IPS-18c (cell line): ENCODE measurements around the gene RAB18.
"Not testable (repeated sequence)": the region's sequence is repeated elsewhere in the genome, so short reads cannot be mapped to it uniquely, and the experiment has no call there.

Source experiments
- H3K4me3 ChIP-seq: 2 replicates; pipeline ENCODE4 v1.7.0; 2013; ENCODE audit warnings: low read depth, mild to moderate bottlenecking, low read length, moderate library complexity; ENCODE audit not compliant: insufficient read depth
- H3K9me3 ChIP-seq: one replicate; pipeline ENCODE4 v1.6.1; 2013; ENCODE audit warnings: mild to moderate bottlenecking, low read length, moderate library complexity; ENCODE audit not compliant: control insufficient read depth, insufficient read depth

Gene RAB18

GRCh38 chr10:27504007-27504807 lies at the start of gene RAB18:
Gene RAB18, plus strand, starts transcription at chr10:27504304. Its CDS starts 66 bp downstream, at chr10:27504370.
- no peaks in the 10 kb centered on the region for H3K9me3 ChIP-seq

GRCh38 chr10:27454837-27455236 lies 49.3 kb upstream of the RAB18 start:
- no peak overlapping the region for H3K4me3 ChIP-seq

More at GRCh38 chr10:27504007-27504807, at the start of gene RAB18:
- H3K4me3 ChIP-seq: peak within 1 kb of the TSS; percentile 88

DNA sequence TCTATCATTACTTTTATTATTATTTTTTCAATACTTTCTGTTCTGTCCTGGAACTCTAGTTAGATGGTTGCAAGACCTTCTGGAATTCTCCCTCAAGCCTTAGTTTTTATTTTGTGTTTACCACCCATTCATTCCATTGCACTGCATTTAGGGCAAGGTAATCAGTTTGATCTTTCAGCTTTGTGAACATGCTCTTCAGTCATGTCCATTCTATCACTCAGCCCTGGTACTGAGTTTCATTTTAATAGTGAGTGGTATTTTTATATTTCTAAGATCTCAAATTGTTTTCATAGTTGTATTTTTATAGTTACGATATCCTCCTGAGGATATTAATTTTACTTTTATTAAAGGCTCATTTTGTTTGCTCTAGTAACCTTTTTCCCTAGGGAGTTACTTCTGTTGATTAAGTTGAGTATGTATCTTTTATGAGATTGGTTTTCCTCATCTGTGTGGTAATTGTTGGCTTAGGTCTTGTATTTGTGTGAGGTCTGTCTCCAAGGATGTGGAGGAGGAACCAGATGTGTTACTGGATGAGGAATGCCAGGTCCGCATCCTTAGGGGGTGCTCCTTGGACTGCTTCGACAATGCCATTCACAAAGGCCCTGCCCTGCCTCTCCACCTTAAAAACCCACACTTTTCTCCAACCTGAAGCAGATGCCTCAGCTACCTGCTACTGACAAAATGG lies 46.7 kb upstream of the RAB18 start:
- Histone ChIP-seq H3K9me3 (no peaks in the 10 kb centered on the region), H3K4me3 (no peak overlapping the region)

More at GRCh38 chr10:27454837-27455236, 49.3 kb upstream of the RAB18 start:
- H3K9me3 ChIP-seq: no peaks in the 10 kb centered on the region

DNA sequence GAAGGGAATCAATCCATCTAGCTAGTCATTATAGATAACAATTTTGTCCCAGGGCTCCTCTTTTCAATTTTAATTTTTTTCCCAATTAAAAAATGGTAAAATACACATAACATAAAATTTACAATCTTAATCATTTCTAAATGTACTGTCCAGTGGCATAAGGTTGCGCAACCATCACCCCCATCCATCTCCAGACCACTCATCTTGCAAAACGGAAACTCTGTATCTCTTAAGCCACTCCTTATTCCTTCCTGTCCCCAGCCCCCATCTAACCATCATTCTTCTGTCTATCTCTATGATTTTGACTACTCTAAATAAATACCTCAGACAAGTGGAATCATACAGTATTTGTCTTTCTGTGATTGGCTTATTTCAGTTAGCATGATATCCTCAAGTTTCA lies 46.1 kb upstream of the RAB18 start:
- Histone ChIP-seq H3K9me3 (no peaks in the 10 kb centered on the region), H3K4me3 (no peak overlapping the region)

DNA sequence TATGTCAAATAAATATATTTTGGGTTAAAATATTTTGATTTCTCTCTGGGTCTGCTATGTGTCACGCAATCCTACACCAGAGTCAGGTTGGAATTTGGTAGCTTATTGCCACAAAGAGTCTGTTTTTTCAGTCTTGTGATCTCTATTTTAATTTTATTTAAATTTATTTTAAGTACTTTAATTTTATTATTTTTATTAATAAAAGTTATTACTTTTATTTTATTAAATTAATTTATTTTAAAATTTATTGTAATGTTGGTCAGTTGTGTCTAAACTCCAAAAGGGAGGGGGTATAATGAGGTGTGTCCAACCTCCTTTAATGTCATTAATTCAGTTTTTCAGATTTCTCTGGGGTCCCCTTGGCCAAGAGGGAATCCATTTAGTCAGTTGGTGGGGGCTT lies 42.8 kb upstream of the RAB18 start:
- Histone ChIP-seq H3K4me3 (no peak overlapping the region), H3K9me3 (no peaks in the 10 kb centered on the region)

DNA sequence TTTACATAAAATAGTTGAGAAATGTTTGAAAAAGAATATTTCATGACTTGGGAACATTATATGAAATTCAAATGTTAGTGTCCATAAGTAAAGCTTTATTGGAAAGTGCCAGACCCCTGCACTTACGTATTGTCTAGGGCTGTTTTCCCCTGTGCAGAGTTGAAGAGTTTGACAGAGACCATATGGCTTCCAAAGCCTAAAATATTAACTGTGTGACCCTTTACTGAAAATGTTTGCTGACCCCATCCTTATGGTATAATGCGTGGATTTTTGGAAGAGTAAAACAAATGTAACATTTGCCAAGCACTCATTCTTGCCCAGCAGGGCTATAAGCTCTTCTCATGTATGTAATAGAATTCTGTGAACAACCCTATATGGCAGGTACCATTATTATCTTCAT lies 40.1 kb upstream of the RAB18 start:
- Histone ChIP-seq H3K9me3 (peaks cover 2% of the 10 kb centered on the region), H3K4me3 (no peak overlapping the region)

DNA sequence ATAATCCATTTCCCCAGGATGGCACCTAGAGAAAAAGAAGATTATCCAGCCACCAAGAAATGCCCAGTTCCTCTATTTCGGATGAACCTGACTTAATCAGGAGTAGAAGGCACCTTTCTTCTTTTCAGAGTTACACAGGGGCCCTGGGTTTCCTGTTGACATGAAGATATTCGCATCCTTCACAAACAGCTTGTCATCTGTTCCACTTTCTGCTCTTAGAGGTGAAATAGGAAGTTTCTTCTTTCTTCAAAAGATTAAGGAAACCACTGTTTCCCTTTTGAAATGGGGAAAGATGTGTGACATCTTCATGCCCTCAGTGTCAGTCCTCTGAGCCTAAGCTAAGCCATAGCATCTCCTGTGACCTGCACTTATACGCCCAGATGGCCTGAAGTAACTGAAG lies 39.1 kb upstream of the RAB18 start:
- Histone ChIP-seq H3K9me3 (peaks cover 2% of the 10 kb centered on the region), H3K4me3 (no peak overlapping the region)

GRCh38 chr10:27465596-27465995 lies 38.5 kb upstream of the RAB18 start:
- H3K9me3 ChIP-seq, H3K4me3 ChIP-seq: not testable (repeated sequence)

- H3K9me3 ChIP-seq: peaks cover 2% of the 10 kb centered on the region
- no peak overlapping the region for H3K4me3 ChIP-seq
Measured at GRCh38 chr10:27470885-27471284, 33.2 kb upstream of the RAB18 start.

DNA sequence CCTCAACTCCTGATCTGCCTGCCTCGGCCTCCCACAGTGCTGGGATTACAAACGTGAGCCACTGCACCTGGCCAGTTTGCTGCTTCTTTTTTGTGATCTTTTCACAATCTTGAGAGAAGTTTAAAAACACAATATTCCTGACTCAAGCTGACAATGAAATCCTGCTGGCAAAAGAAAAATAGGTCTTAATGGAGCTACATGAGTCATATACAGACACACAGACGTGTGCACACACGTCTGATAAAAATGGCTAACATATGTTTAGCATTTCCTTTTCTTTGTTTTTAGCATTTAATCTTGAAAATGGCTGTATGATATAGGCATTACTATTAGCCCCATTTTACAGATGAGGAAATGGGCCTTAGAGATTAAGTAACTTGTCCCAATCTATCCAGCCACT lies 29.4 kb upstream of the RAB18 start:
- Histone ChIP-seq H3K9me3 (no peaks in the 10 kb centered on the region), H3K4me3 (no peak overlapping the region)

DNA sequence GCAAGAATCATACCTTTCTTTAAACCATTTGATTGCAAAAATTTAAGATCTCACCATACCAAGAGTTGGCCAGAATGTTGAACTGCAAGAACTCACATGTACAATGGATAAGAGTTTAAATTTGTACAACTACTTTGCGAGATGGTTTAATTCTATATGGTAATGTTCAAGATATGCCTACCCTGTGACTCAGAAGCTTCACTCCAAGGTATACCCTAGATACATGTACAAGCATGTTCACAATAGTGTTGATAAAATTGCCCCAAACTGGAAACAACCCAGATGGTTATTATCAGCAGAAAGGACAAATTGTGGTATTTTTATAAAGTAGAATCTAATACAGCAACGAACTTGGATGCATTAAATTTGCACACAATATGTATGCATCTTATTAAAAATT lies 25.1 kb upstream of the RAB18 start:
- H3K9me3 ChIP-seq: no peaks in the 10 kb centered on the region
- no peak overlapping the region for H3K4me3 ChIP-seq

DNA sequence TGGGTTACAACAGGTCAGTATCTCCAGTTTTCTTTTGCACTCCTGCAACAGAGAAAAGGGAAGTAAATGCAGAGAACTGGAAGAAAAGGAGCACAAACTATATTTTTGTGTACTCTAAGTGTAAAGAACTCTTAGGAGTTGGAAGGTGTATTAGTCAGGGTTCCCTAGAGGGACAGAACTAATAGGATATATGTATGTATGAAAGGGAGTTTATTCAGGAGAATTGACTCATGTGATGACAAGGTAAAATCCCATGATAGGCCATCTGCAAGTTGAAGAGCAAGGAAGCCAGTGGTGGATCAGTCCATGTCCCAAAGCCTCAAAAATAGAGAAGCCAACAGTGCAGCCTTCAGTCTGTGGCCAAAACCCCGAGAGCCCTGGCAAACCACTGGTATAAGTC lies 22.6 kb upstream of the RAB18 start:
- no peak overlapping the region for H3K4me3 ChIP-seq
- H3K9me3 ChIP-seq: no peaks in the 10 kb centered on the region

GRCh38 chr10:27482984-27483956 lies 20.8 kb upstream of the RAB18 start:
- no peak overlapping the region for H3K4me3 ChIP-seq
- H3K9me3 ChIP-seq: no peaks in the 10 kb centered on the region

DNA sequence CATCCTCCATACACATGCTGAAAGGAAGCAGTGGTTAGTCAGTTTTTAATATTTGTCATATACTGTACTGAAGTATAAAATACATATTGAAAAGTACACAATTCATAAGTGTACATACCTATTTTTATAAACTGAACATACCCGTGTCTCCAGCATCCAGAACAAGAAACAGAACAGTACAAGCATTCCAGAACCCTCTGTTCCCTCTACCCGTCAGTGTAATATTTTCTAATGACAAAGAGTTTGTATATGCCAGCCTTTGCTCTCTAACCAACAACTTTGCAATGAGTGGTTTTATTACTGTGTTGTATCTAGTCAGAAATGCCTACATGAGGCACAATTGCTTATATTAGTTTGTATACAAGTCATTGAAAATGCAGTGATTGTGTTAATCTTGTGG lies 18.7 kb upstream of the RAB18 start:
- H3K4me3 ChIP-seq: no peak overlapping the region
- H3K9me3 ChIP-seq: no peaks in the 10 kb centered on the region

GRCh38 chr10:27485986-27486385 lies 18.1 kb upstream of the RAB18 start:
- H3K4me3 ChIP-seq: no peak overlapping the region
- no peaks in the 10 kb centered on the region for H3K9me3 ChIP-seq

- H3K4me3 ChIP-seq: no peak overlapping the region
- H3K9me3 ChIP-seq: no peaks in the 10 kb centered on the region
Measured at GRCh38 chr10:27490807-27491206, 13.3 kb upstream of the RAB18 start.

DNA sequence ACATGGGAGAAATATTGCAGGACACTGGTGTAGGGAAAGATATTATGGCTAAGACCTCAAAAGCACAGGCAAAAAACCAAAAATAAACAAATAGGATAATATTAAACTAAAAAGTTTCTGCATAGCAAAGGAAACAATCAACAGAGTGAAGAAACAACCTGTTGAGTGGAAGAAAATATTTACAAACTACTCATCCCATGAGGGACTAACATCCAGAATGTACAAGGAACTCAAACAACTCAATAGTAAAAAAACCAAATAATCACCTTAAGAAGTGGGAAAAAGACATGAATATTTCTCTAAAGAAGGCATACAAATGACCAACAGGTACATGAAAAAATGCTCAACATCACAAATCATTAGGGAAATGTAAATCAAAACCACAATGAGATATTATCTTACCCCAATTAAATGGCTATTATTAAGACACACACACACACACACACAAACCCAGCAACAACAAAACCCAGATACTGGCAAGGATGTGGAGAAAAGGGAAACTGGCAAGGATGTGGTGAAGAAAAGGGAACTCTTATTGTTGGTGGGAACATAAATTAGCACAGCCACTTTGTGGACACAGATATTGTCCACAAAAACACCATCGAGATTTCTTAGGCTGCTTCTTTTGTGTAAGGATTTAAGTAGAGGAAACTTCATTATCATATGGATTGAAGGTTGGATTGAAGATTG lies 9.8 kb upstream of the RAB18 start:
- Histone ChIP-seq H3K4me3 (no peak overlapping the region), H3K9me3 (peaks cover 2% of the 10 kb centered on the region)
